Liver (tissue), 9 donors: ENCODE results near the gene ZNF418. TPM values are rescaled to one million over a fixed set of nuclear protein-coding genes. Genes with fewer than 3 reads are reported as not detected.

Experiments used
- DNase-seq: peaks from one replicate; pipeline ENCODE4 v3.0.0-alpha.2; 2017; ENCODE audit warnings: low spot score
- H3K27ac ChIP-seq, 2 donors: one replicate each; pipeline ENCODE4 v1.7.0; 2013; ENCODE audit warnings: inconsistent platforms in 2 of 2, low read length in 2 of 2, control low read depth in 1 of 2, low read depth in 1 of 2, mild to moderate bottlenecking in 1 of 2
- H3K27me3 ChIP-seq, 4 donors: one replicate each; pipeline versions ENCODE4 v1.6.1 to v1.7.0; 2013; ENCODE audit warnings: low read length in 3 of 4, inconsistent platforms in 1 of 4, mild to moderate bottlenecking in 1 of 4, moderate library complexity in 1 of 4; ENCODE audit not compliant: control insufficient read depth in 4 of 4, insufficient read depth in 4 of 4
- H3K36me3 ChIP-seq, 4 donors: one replicate each; pipeline versions ENCODE4 v1.6.1 to v1.7.0; 2013; ENCODE audit warnings: low read length in 3 of 4, mild to moderate bottlenecking in 3 of 4, low read depth in 1 of 4, moderate library complexity in 1 of 4; ENCODE audit not compliant: control insufficient read depth in 4 of 4, insufficient read depth in 3 of 4
- H3K4me1 ChIP-seq, 4 donors: one replicate each; pipeline versions ENCODE4 v1.6.1 to v1.7.0; 2013; ENCODE audit warnings: low read length in 3 of 4, mild to moderate bottlenecking in 3 of 4, moderate library complexity in 1 of 4; ENCODE audit not compliant: control insufficient read depth in 4 of 4, insufficient read depth in 4 of 4
- H3K4me3 ChIP-seq, 3 donors: one replicate each; pipeline versions ENCODE4 v1.6.1 to v1.7.0; 2013; ENCODE audit warnings: low read length in 3 of 3, control low read depth in 1 of 3, low read depth in 1 of 3, mild to moderate bottlenecking in 1 of 3
- H3K9ac ChIP-seq, 2 donors: one replicate each; pipeline ENCODE4 v1.7.0; 2013; ENCODE audit warnings: low read length in 2 of 2, mild to moderate bottlenecking in 2 of 2, moderate library complexity in 2 of 2, control low read depth in 1 of 2, low read depth in 1 of 2
- H3K9me3 ChIP-seq, 4 donors: one replicate each; pipeline versions ENCODE4 v1.6.1 to v1.7.0; 2013; ENCODE audit warnings: low read length in 3 of 4; ENCODE audit not compliant: control insufficient read depth in 4 of 4
- ATF3 ChIP-seq: IDR thresholded peaks from 2 replicates; pipeline ENCODE4 v1.6.1; 2016; ENCODE audit warnings: antibody characterized with exemption
- EGR1 ChIP-seq, 2 donors: IDR thresholded peaks; 2 replicates each; pipeline ENCODE4 v1.6.1; 2016 to 2018; ENCODE audit warnings: antibody characterized with exemption in 2 of 2, low read depth in 2 of 2
- FOXA2 ChIP-seq: IDR thresholded peaks from 2 replicates; pipeline ENCODE4 v1.6.1; 2016; ENCODE audit warnings: antibody characterized with exemption
- HNF4A ChIP-seq, 2 donors: conservative IDR thresholded peaks; 2 replicates each; pipeline ENCODE4 v1.6.1; 2016; ENCODE audit warnings: antibody characterized with exemption in 2 of 2, mild to moderate bottlenecking in 2 of 2
- HNF4G ChIP-seq: IDR thresholded peaks from 2 replicates; pipeline ENCODE4 v1.6.1; 2016; ENCODE audit warnings: antibody characterized with exemption
- MAX ChIP-seq: IDR thresholded peaks from 2 replicates; pipeline ENCODE4 v1.6.1; 2016; ENCODE audit warnings: antibody characterized with exemption
- REST ChIP-seq: IDR thresholded peaks from 2 replicates; pipeline ENCODE4 v1.6.1; 2016; ENCODE audit warnings: antibody characterized with exemption, mild to moderate bottlenecking
- SP1 ChIP-seq: IDR thresholded peaks from 2 replicates; pipeline ENCODE4 v1.6.1; 2018; ENCODE audit warnings: antibody characterized with exemption, mild to moderate bottlenecking
- TAF1 ChIP-seq: conservative IDR thresholded peaks from 2 replicates; pipeline ENCODE4 v1.6.1; 2016; ENCODE audit warnings: antibody characterized with exemption, mild to moderate bottlenecking
- WGBS: extraction: QIAGEN DNeasy Blood & Tissue Kit; methylation state at CpG from one replicate; pipeline ENCODE4 v1.1.7; 2013; 5-methylcytosine and 5-hydroxymethylcytosine counted together
- polyA plus RNA-seq, 2 donors: library from polyadenylated mRNA; stranded (reverse) in 1 of 2; unstranded in 1 of 2; fragments of 200-250 nt in 1 of 2; fragments of >200 nt in 1 of 2; fragmentation: Nextera tagmentation in 1 of 2; extraction: Ambion mirVana in 1 of 2; gene quantifications; one replicate each; pipeline versions ENCODE4 v1.2.1 to v1.2.3, GENCODE V29; 2013 to 2015
- total RNA-seq, 2 donors: library from RNA; depleted of rRNA; stranded (reverse); fragments of >200 nt; gene quantifications; one replicate each; pipeline ENCODE4 v1.2.3, GENCODE V29; 2014
- TF ChIP-seq, protein P1 (sequence below): fragments of 150-350 bp; IDR thresholded peaks from 2 replicates; pipeline ENCODE4 v1.5.1; 2017; ENCODE audit warnings: improper control_type of control experiment, low read depth, low read length; ENCODE audit not compliant: missing input control
- TF ChIP-seq, protein P2 (sequence below): IDR thresholded peaks from 2 replicates; pipeline ENCODE4 v1.6.1; 2016; ENCODE audit warnings: antibody characterized with exemption
- donor health status: healthy.
- donor health status: healthy.
- donor health status: healthy.
- donor health status: healthy.
- donor health status: healthy.

The ZNF418 gene
- total and polyA plus RNA-seq, 4 donors: 0.51 to 3.1 (median 2.0) TPM

- TF ChIP-seq ATF3 (no peak), TAF1 (no peak), HNF4A (conservative IDR thresholded peaks at IDR 0.05) (no peak), EGR1 (IDR thresholded peaks at IDR 0.05; ENCODE audit: low read depth in 2 of 2) (no peak), FOXA2 (no peak), HNF4G (no peak), MAX (no peak)
- TF ChIP-seq, protein P1, sequence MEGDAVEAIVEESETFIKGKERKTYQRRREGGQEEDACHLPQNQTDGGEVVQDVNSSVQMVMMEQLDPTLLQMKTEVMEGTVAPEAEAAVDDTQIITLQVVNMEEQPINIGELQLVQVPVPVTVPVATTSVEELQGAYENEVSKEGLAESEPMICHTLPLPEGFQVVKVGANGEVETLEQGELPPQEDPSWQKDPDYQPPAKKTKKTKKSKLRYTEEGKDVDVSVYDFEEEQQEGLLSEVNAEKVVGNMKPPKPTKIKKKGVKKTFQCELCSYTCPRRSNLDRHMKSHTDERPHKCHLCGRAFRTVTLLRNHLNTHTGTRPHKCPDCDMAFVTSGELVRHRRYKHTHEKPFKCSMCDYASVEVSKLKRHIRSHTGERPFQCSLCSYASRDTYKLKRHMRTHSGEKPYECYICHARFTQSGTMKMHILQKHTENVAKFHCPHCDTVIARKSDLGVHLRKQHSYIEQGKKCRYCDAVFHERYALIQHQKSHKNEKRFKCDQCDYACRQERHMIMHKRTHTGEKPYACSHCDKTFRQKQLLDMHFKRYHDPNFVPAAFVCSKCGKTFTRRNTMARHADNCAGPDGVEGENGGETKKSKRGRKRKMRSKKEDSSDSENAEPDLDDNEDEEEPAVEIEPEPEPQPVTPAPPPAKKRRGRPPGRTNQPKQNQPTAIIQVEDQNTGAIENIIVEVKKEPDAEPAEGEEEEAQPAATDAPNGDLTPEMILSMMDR: no peak
Observed at GRCh38 chr19:57946316-57946715, 11.1 kb upstream of the ZNF418 start (continued).

DNA sequence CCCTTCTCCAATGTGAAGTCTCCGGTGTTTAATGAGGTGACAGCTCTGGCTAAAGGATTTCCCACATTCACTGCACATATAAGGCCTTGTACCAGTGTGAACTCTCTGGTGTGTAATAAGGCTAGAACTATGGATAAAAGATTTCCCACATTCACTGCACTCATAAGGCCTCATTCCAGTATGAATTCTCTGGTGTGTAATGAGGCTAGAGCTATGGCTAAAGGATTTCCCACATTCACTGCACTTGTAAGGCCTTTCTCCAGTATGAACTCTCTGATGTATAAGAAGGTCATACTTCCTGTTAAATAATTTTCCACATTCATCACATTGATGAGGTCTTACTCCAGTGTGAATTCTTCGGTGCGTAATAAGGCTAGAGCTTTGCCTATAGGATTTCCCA lies 6.4 kb upstream of the ZNF418 start:
- Histone ChIP-seq H3K4me1 (peaks cover 0 to 3% (median under 1%) of the 10 kb centered on the region in 4 donors), H3K9ac (no peak overlapping the region), H3K4me3 (peak overlapping the region in 2 of 3 donors; percentile 12 to 50), H3K9me3 (peaks cover 30 to 61% (median 54%) of the 10 kb centered on the region in 4 donors), H3K36me3 (peaks cover 11 to 35% (median 18%) of the 10 kb centered on the region in 4 donors), H3K27me3 (no peaks in the 10 kb centered on the region), H3K27ac (no peak overlapping the region)
- 98% methylated on average over 3 of the region's 3 CpGs for WGBS
- no peak for DNase-seq
- TF ChIP-seq EGR1 (IDR thresholded peaks at IDR 0.05; ENCODE audit: low read depth in 2 of 2): no peak
- TF ChIP-seq, protein P2, sequence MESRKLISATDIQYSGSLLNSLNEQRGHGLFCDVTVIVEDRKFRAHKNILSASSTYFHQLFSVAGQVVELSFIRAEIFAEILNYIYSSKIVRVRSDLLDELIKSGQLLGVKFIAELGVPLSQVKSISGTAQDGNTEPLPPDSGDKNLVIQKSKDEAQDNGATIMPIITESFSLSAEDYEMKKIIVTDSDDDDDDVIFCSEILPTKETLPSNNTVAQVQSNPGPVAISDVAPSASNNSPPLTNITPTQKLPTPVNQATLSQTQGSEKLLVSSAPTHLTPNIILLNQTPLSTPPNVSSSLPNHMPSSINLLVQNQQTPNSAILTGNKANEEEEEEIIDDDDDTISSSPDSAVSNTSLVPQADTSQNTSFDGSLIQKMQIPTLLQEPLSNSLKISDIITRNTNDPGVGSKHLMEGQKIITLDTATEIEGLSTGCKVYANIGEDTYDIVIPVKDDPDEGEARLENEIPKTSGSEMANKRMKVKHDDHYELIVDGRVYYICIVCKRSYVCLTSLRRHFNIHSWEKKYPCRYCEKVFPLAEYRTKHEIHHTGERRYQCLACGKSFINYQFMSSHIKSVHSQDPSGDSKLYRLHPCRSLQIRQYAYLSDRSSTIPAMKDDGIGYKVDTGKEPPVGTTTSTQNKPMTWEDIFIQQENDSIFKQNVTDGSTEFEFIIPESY: no peak
- TF ChIP-seq, protein P1: no peak
- TF ChIP-seq HNF4G: no peak
- TF ChIP-seq REST: no peak
- TF ChIP-seq SP1: no peak
